GM21528 (cell line): ENCODE results near the gene RETREG1.
"Not testable (repeated sequence)": the region's sequence is repeated elsewhere in the genome, so short reads cannot be mapped to it uniquely, and the experiment has no call there.

ENCODE experiments used
- ATAC-seq: cut with Tn5 transposase; IDR thresholded peaks from one replicate; pipeline ENCODE4 v1.9.1; 2021; ENCODE audit warnings: mild to moderate bottlenecking, moderate library complexity; ENCODE audit not compliant: unreplicated experiment, low FRiP score

Gene RETREG1

GRCh38 chr5:16461782-16462181, 155.0 kb downstream of the RETREG1 start:
- no peak for ATAC-seq

- no peak for ATAC-seq
These were observed 155.8 kb downstream of the RETREG1 start for GRCh38 chr5:16461026-16461425.

GRCh38 chr5:16459451-16459850, 157.3 kb downstream of the RETREG1 start:
- ATAC-seq: no peak

GRCh38 chr5:16457853-16458252, 158.9 kb downstream of the RETREG1 start:
- ATAC-seq: no peak

- ATAC-seq: no peak
These were observed 159.3 kb downstream of the RETREG1 start for GRCh38 chr5:16457451-16457850.

GRCh38 chr5:16456103-16456832, 160.5 kb downstream of the RETREG1 start:
- ATAC-seq: peak; percentile 81

- no peak for ATAC-seq
These were observed 161.1 kb downstream of the RETREG1 start for GRCh38 chr5:16455668-16456067.

GRCh38 chr5:16454686-16455085, 162.1 kb downstream of the RETREG1 start:
- ATAC-seq: no peak

GRCh38 chr5:16453609-16454008, 163.2 kb downstream of the RETREG1 start:
- no peak for ATAC-seq

GRCh38 chr5:16450163-16450562, 166.6 kb downstream of the RETREG1 start:
- peak; percentile 66 for ATAC-seq

- ATAC-seq: no peak
These were observed 169.8 kb downstream of the RETREG1 start for GRCh38 chr5:16446993-16447392.

GRCh38 chr5:16437977-16438376, 178.8 kb downstream of the RETREG1 start:
- ATAC-seq: no peak

GRCh38 chr5:16436065-16436682, 180.6 kb downstream of the RETREG1 start:
- ATAC-seq: not testable (repeated sequence)

GRCh38 chr5:16431490-16431889, 185.3 kb downstream of the RETREG1 start:
- no peak for ATAC-seq

GRCh38 chr5:16430349-16431089, 186.3 kb downstream of the RETREG1 start:
- ATAC-seq: no peak

GRCh38 chr5:16428359-16428758, 188.4 kb downstream of the RETREG1 start:
- no peak for ATAC-seq

GRCh38 chr5:16427587-16427986, 189.2 kb downstream of the RETREG1 start:
- ATAC-seq: no peak
